Neural progenitor cell (in vitro differentiated cells): ENCODE data around the gene MYOT. TPM values are rescaled to one million over a fixed set of nuclear protein-coding genes. Genes with fewer than 3 reads are reported as not detected.

Experiments used
- DNase-seq: peaks from one replicate; pipeline ENCODE4 v3.0.0-alpha.2; 2016; ENCODE audit warnings: low spot score
- H2AFZ ChIP-seq: fragments of 200-600 bp; sonication (generic); replicated peaks from 2 replicates; pipeline ENCODE4 v1.6.1; 2016; ENCODE audit warnings: antibody characterized with exemption
- H3F3A ChIP-seq: fragments of 200-600 bp; sonication (generic); 2 replicates; pipeline ENCODE4 v1.6.1; 2016; ENCODE audit warnings: antibody characterized with exemption, low read depth
- H3K27ac ChIP-seq: fragments of 200-600 bp; sonication (generic); 2 replicates; pipeline ENCODE4 v1.5.1; 2016; ENCODE audit warnings: mild to moderate bottlenecking
- H3K27me3 ChIP-seq: fragments of 200-600 bp; sonication (generic); 2 replicates; pipeline ENCODE4 v1.6.1; 2016; ENCODE audit warnings: mild to moderate bottlenecking, moderate library complexity
- H3K36me3 ChIP-seq: fragments of 200-600 bp; sonication (generic); 2 replicates; pipeline ENCODE4 v1.5.1; 2016
- H3K4me1 ChIP-seq: fragments of 200-600 bp; sonication (generic); 2 replicates; pipeline ENCODE4 v1.6.1; 2016; ENCODE audit warnings: mixed run types
- H3K4me2 ChIP-seq: fragments of 200-600 bp; sonication (generic); 2 replicates; pipeline ENCODE4 v1.6.1; 2016
- H3K4me3 ChIP-seq: fragments of 200-600 bp; sonication (generic); 2 replicates; pipeline ENCODE4 v1.5.1; 2016
- H3K79me2 ChIP-seq: fragments of 200-600 bp; sonication (generic); 2 replicates; pipeline ENCODE4 v1.6.1; 2016; ENCODE audit warnings: low read depth
- H3K9ac ChIP-seq: fragments of 200-600 bp; sonication (generic); 2 replicates; pipeline ENCODE4 v1.6.1; 2016
- H3K9me3 ChIP-seq: fragments of 200-600 bp; sonication (generic); 2 replicates; pipeline ENCODE4 v1.5.1; 2016; ENCODE audit warnings: low read depth
- H4K20me1 ChIP-seq: fragments of 200-600 bp; sonication (generic); 2 replicates; pipeline ENCODE4 v1.6.1; 2016; ENCODE audit warnings: low read depth
- H3K27ac Mint-ChIP-seq: 3 replicates; pipeline ENCODE4 v1.8.0; 2021; ENCODE audit warnings: mixed read lengths
- H3K27me3 Mint-ChIP-seq: 2 replicates; pipeline ENCODE4 v1.8.0; 2022; ENCODE audit warnings: low read depth, mild to moderate bottlenecking, inconsistent platforms, moderate library complexity, mixed read lengths; ENCODE audit not compliant: insufficient read depth
- H3K36me3 Mint-ChIP-seq: 3 replicates; pipeline ENCODE4 v1.8.0; 2021; ENCODE audit warnings: mixed read lengths
- H3K4me1 Mint-ChIP-seq: 3 replicates; pipeline ENCODE4 v1.8.0; 2021; ENCODE audit warnings: mixed read lengths
- H3K4me3 Mint-ChIP-seq: 3 replicates; pipeline ENCODE4 v1.8.0; 2021; ENCODE audit warnings: mild to moderate bottlenecking, moderate library complexity, mixed read lengths
- H3K9me3 Mint-ChIP-seq: 3 replicates; pipeline ENCODE4 v1.8.0; 2020; ENCODE audit warnings: mixed read lengths
- EZH2 ChIP-seq: fragments of 200-600 bp; sonication (generic); IDR thresholded peaks from 2 replicates; pipeline ENCODE4 v1.6.1; 2017; ENCODE audit warnings: antibody characterized with exemption, mild to moderate bottlenecking, moderate library complexity
- EZH2phosphoT487 ChIP-seq: fragments of 200-600 bp; sonication (generic); IDR thresholded peaks from 2 replicates; pipeline ENCODE4 v1.6.1; 2017; ENCODE audit warnings: antibody characterized with exemption
- total RNA-seq: library from RNA; depleted of rRNA; stranded (reverse); fragments of >200 nt; gene quantifications from 2 replicates; pipeline ENCODE4 v1.2.3, GENCODE V29; 2015; ENCODE audit warnings: low replicate concordance
- TF ChIP-seq, protein P1 (sequence below): fragments of 200-600 bp; sonication (generic); IDR thresholded peaks from 2 replicates; pipeline ENCODE4 v1.5.1; 2017; ENCODE audit warnings: antibody characterized with exemption, mild to moderate bottlenecking

Gene MYOT
- total RNA-seq, 1 donor from 2014 or later, result not detected

DNA sequence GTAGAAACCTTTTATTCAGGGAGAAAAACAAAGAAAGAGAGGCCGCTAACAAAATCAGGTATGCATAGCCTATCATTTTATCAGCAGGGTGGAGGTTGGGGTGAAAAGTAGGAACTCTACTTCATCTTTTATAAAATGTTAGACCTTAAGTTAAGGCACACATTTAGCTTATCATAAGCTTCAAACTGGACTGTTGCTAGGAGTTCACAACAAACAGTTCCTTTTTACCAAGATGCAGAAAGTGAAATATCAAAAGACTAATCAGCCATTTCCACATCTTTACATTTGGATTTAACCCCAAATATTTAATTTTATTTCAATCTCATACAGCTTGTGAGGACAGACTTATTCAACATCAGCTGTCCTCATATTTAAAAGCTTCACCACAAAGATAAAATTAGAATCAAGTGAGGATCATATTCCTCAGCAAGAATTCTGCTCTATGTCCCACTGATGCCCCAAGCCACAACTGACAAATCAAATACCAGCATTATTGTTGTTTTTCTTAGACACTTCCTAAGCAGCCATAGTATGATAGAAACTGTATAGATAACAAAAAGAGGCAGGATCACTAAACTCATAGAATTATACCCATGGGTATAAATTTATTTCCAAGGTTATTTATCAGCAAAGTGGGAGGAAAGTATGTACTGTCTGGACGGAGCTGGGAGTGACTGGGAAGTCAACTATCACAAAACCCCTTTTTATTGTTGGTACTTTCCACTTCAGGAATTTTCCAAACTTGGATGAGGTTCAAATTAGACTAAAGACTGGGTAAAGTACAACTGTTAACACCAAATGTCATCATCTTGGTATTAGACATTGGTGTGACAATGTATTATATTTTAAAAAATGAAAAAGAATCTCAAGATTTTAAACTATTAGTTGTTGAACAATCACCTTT is 29.9 kb upstream of the MYOT start:
- Histone ChIP-seq H3K36me3 (no peaks in the 10 kb centered on the region), H3K27me3 (no peaks in the 10 kb centered on the region), H3K4me3 (no peak overlapping the region), H3F3A (no peaks in the 10 kb centered on the region), H2AFZ (no peak overlapping the region), H3K4me2 (no peak overlapping the region), H4K20me1 (no peaks in the 10 kb centered on the region), H3K9me3 (no peaks in the 10 kb centered on the region), H3K9ac (no peak overlapping the region), H3K27ac (no peak overlapping the region), H3K4me1 (peaks cover 10% of the 10 kb centered on the region), H3K79me2 (no peaks in the 10 kb centered on the region)
- TF ChIP-seq EZH2 (no peak), EZH2phosphoT487 (no peak)
- TF ChIP-seq, protein P1, sequence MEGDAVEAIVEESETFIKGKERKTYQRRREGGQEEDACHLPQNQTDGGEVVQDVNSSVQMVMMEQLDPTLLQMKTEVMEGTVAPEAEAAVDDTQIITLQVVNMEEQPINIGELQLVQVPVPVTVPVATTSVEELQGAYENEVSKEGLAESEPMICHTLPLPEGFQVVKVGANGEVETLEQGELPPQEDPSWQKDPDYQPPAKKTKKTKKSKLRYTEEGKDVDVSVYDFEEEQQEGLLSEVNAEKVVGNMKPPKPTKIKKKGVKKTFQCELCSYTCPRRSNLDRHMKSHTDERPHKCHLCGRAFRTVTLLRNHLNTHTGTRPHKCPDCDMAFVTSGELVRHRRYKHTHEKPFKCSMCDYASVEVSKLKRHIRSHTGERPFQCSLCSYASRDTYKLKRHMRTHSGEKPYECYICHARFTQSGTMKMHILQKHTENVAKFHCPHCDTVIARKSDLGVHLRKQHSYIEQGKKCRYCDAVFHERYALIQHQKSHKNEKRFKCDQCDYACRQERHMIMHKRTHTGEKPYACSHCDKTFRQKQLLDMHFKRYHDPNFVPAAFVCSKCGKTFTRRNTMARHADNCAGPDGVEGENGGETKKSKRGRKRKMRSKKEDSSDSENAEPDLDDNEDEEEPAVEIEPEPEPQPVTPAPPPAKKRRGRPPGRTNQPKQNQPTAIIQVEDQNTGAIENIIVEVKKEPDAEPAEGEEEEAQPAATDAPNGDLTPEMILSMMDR, result no peak
- Mint-ChIP-seq H3K4me3 (no peak overlapping the region), H3K27ac (no peak overlapping the region), H3K36me3 (no peaks in the 10 kb centered on the region), H3K27me3 (no peaks in the 10 kb centered on the region), H3K4me1 (peaks cover 14% of the 10 kb centered on the region), H3K9me3 (no peaks in the 10 kb centered on the region)
- no peak for DNase-seq

DNA sequence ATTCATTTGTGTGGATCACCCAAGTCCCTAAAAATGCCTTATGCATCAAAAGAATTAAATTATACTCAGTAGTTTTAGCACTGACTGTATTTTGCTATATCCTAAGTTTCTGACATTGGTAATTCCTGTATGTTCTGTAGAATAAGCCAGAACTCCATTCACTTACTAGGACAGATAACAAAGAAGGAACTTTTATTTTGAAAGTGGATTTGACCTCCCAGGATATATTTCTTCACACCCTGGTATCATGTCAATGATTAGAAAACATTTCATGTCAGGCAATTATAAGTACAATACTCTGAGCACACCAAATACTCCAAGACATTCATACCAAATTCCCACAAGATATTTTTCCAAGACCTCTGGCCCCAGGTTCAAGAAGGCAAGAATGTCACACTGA is 28.7 kb upstream of the MYOT start:
- Mint-ChIP-seq H3K27me3 (no peaks in the 10 kb centered on the region), H3K4me1 (peaks cover 14% of the 10 kb centered on the region), H3K27ac (no peak overlapping the region), H3K4me3 (no peak overlapping the region), H3K36me3 (no peaks in the 10 kb centered on the region), H3K9me3 (no peaks in the 10 kb centered on the region)
- no peaks in the 10 kb centered on the region for H3K36me3 ChIP-seq
- no peak overlapping the region for H3K9ac ChIP-seq
- no peaks in the 10 kb centered on the region for H3K79me2 ChIP-seq
- H3K4me2 ChIP-seq, result no peak overlapping the region
- H3K27ac ChIP-seq, result no peak overlapping the region
- H3K4me1 ChIP-seq, result peaks cover 9% of the 10 kb centered on the region
- TF ChIP-seq, protein P1, result no peak
- TF ChIP-seq EZH2 (no peak), EZH2phosphoT487 (no peak)
- DNase-seq, result no peak
- no peaks in the 10 kb centered on the region for H4K20me1 ChIP-seq
- no peaks in the 10 kb centered on the region for H3F3A ChIP-seq
- H2AFZ ChIP-seq, result no peak overlapping the region
- H3K4me3 ChIP-seq, result no peak overlapping the region
- no peaks in the 10 kb centered on the region for H3K27me3 ChIP-seq
- no peaks in the 10 kb centered on the region for H3K9me3 ChIP-seq

- Histone ChIP-seq H3K36me3 (no peaks in the 10 kb centered on the region), H3K27me3 (no peaks in the 10 kb centered on the region), H3K9me3 (no peaks in the 10 kb centered on the region), H4K20me1 (no peaks in the 10 kb centered on the region), H3K4me1 (no peaks in the 10 kb centered on the region), H2AFZ (no peak overlapping the region), H3K79me2 (no peaks in the 10 kb centered on the region), H3K4me2 (no peak overlapping the region), H3K4me3 (no peak overlapping the region), H3K9ac (no peak overlapping the region), H3K27ac (no peak overlapping the region), H3F3A (no peaks in the 10 kb centered on the region)
- Mint-ChIP-seq H3K4me3 (no peak overlapping the region), H3K9me3 (no peaks in the 10 kb centered on the region), H3K4me1 (no peaks in the 10 kb centered on the region), H3K27me3 (no peaks in the 10 kb centered on the region), H3K36me3 (no peaks in the 10 kb centered on the region), H3K27ac (no peak overlapping the region)
- TF ChIP-seq EZH2 (no peak), EZH2phosphoT487 (no peak)
- TF ChIP-seq, protein P1, result no peak
- DNase-seq, result no peak
These were observed 25.4 kb upstream of the MYOT start for GRCh38 chr5:137842296-137842695.
